ENCODE data around the gene SLC6A6. TPM values are rescaled to one million over a fixed set of nuclear protein-coding genes. Genes with fewer than 3 reads are reported as not detected.

SLC6A6 gene
- total and polyA plus RNA-seq, 2 donors from 2014 or later: 7.1 to 64.0 TPM

DNA sequence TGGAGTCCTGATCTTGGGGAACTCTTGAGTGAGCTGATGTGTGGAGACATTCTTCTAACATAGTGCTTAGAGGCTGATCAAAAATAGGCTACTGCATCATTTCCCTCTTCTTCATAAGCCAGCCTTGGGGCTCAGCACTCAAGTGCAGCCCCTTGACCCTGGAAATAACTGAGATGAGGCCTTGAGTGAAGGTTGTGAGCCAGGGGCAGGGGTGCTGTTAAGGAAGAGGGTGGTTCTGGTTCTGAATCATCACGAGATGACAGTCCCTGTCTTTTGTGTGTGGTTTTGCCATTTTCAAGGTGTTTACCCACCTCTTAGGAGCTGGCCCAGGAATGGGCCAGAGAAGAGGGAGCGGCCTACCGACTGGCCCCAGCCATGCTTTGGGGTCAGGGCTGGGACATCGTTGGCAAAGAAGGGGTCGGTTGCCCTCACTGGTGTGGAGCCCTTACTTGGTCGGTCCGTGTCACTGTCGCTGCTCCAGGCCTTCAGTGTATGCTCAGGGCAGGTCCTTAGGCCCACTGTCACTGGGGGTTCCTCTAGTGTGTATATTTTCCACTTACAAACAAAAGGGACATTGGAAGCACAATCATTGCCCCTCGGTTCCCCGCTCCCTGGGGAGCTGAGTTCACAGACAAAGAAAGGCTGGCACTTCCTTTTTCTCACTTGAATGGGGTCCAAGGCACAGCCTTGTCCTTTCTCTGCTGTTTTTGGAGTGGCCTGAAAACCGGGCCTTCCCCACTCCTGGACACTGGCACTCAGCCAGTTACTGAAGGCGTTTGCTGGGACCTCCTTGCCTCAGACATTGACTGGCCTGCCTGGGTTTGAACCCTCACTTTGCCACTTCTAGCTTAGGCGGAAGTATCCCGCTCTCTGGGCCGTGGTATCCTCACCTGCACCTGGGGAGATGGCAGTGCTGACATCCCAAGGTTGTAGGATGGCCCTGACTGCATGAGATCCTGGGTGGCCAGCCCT, 46.6 kb downstream of the SLC6A6 start:
- TF ChIP-seq, protein P1, sequence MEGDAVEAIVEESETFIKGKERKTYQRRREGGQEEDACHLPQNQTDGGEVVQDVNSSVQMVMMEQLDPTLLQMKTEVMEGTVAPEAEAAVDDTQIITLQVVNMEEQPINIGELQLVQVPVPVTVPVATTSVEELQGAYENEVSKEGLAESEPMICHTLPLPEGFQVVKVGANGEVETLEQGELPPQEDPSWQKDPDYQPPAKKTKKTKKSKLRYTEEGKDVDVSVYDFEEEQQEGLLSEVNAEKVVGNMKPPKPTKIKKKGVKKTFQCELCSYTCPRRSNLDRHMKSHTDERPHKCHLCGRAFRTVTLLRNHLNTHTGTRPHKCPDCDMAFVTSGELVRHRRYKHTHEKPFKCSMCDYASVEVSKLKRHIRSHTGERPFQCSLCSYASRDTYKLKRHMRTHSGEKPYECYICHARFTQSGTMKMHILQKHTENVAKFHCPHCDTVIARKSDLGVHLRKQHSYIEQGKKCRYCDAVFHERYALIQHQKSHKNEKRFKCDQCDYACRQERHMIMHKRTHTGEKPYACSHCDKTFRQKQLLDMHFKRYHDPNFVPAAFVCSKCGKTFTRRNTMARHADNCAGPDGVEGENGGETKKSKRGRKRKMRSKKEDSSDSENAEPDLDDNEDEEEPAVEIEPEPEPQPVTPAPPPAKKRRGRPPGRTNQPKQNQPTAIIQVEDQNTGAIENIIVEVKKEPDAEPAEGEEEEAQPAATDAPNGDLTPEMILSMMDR (IDR thresholded peaks at IDR 0.05; ENCODE audit: borderline replicate concordance, extremely low read depth, insufficient read depth): no peak
- H3K9me3 ChIP-seq (ENCODE audit: control insufficient read depth in 2 of 3, insufficient read depth in 1 of 3, low read length in 3 of 3): no peaks in the 10 kb centered on the region
- intact Hi-C loops (cut with DNase I): no loop called here
- H3K36me3 ChIP-seq (ENCODE audit: control insufficient read depth in 2 of 3, insufficient read depth in 3 of 3, low read length in 3 of 3): peaks cover 15 to 37% (median 36%) of the 10 kb centered on the region in 3 donors
- no peak overlapping the region for H3K4me3 ChIP-seq (ENCODE audit: low read length in 3 of 3)
- DNase-seq (no peak), FAIRE-seq (no peak)
- peaks cover 0 to 13% (median 11%) of the 10 kb centered on the region in 3 donors for H3K4me1 ChIP-seq (ENCODE audit: control insufficient read depth in 2 of 3, insufficient read depth in 2 of 3, low read depth in 1 of 3, low read length in 3 of 3)
- no peaks in the 10 kb centered on the region for H3K27me3 ChIP-seq (ENCODE audit: control insufficient read depth, insufficient read depth, low read length)
- no peak overlapping the region for H3K27ac ChIP-seq (ENCODE audit: low read depth in 2 of 2, low read length in 2 of 2)
- H3K9ac ChIP-seq (ENCODE audit: low read length in 3 of 3): no peak overlapping the region

DNA sequence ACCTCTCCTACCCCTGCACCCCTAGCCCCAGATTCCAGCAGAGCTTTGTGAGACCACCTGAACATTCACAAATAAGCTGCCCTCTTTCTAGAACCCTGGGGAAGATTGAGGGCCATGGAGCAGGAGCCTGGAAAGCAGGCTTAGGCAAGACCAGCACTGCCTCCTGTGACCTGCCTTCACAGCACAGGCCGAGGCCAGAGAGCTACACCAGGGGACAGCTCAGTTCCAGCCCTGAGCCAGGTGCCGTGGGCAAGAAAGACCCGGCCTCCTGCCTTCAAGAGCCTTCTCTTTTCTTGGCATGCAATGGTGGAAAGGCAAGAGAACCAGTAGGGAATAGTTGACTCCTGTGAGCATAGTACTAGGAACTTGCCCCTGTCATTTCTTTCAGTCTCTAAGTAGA, 48.1 kb downstream of the SLC6A6 start:
- TF ChIP-seq, protein P1 (IDR thresholded peaks at IDR 0.05; ENCODE audit: borderline replicate concordance, extremely low read depth, insufficient read depth): no peak
- Histone ChIP-seq H3K27ac (ENCODE audit: low read depth in 2 of 2, low read length in 2 of 2) (no peak overlapping the region), H3K9ac (ENCODE audit: low read length in 3 of 3) (no peak overlapping the region), H3K9me3 (ENCODE audit: control insufficient read depth in 2 of 3, insufficient read depth in 1 of 3, low read length in 3 of 3) (no peaks in the 10 kb centered on the region), H3K27me3 (ENCODE audit: control insufficient read depth, insufficient read depth, low read length) (no peaks in the 10 kb centered on the region), H3K4me3 (ENCODE audit: low read length in 3 of 3) (no peak overlapping the region), H3K36me3 (ENCODE audit: control insufficient read depth in 2 of 3, insufficient read depth in 3 of 3, low read length in 3 of 3) (peaks cover 15 to 36% (median 36%) of the 10 kb centered on the region in 3 donors), H3K4me1 (ENCODE audit: control insufficient read depth in 2 of 3, insufficient read depth in 2 of 3, low read depth in 1 of 3, low read length in 3 of 3) (peaks cover 0 to 21% (median 11%) of the 10 kb centered on the region in 3 donors)
- intact Hi-C loops (cut with DNase I): no loop called here
- FAIRE-seq: no peak
- no peak for DNase-seq

DNA sequence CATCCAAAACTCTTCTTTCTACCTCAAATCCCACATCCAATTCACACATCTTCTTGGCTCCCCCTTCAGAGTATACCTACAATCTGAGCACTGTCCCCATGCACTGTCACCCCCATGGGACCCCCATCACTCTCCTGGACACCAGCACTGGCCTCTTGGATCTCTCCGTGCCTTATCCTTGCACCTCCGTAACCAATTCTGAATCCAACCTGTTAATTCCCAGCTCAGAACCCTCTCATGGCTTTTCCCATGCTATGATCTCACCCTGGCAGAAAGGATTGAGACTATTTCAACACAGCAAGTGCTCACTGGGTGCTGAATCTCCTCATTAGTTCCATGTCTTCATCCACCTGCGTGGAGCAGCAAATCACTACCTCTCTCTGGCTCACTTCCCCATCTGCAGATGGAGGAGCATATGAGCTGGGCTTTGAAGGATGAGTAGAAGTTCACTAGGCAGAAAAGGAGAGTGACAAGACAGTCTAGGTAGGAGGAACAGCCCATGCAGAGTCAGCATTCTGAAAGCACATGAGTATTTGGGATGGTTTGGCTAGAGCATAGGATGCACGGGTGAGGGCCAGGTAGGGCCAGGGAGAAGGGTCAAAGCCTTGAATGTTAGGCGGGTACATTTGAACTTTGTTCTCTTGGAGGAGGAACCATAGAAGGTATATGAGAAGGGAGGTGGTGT, 48.7 kb downstream of the SLC6A6 start:
- Histone ChIP-seq H3K4me1 (ENCODE audit: control insufficient read depth in 2 of 3, insufficient read depth in 2 of 3, low read depth in 1 of 3, low read length in 3 of 3) (peaks cover 0 to 21% (median 11%) of the 10 kb centered on the region in 3 donors), H3K36me3 (ENCODE audit: control insufficient read depth in 2 of 3, insufficient read depth in 3 of 3, low read length in 3 of 3) (peaks cover 13 to 32% (median 31%) of the 10 kb centered on the region in 3 donors), H3K27ac (ENCODE audit: low read depth in 2 of 2, low read length in 2 of 2) (no peak overlapping the region), H3K9me3 (ENCODE audit: control insufficient read depth in 2 of 3, insufficient read depth in 1 of 3, low read length in 3 of 3) (no peaks in the 10 kb centered on the region), H3K4me3 (ENCODE audit: low read length in 3 of 3) (no peak overlapping the region), H3K27me3 (ENCODE audit: control insufficient read depth, insufficient read depth, low read length) (no peaks in the 10 kb centered on the region), H3K9ac (ENCODE audit: low read length in 3 of 3) (no peak overlapping the region)
- intact Hi-C loops (cut with DNase I): no loop called here
- DNase-seq (no peak), FAIRE-seq (no peak)
- TF ChIP-seq, protein P1 (IDR thresholded peaks at IDR 0.05; ENCODE audit: borderline replicate concordance, extremely low read depth, insufficient read depth): no peak

Data from kidney (tissue), 14 donors.